PFSK-1 (cell line): ENCODE data around the gene PPP1R13L.

Source experiments
- FOXP2 ChIP-seq: optimal IDR thresholded peaks from 2 replicates; pipeline ENCODE3; 2011; ENCODE audit warnings: borderline replicate concordance, control low read depth, inconsistent platforms; ENCODE audit not compliant: insufficient read depth; ENCODE audit errors: extremely low read length, extremely low read depth
- POLR2AphosphoS5 ChIP-seq: IDR thresholded peaks from 2 replicates; pipeline ENCODE4 v1.6.1; 2012; ENCODE audit warnings: low read depth, mild to moderate bottlenecking, control low read depth, low read length, moderate library complexity
- REST ChIP-seq, 2 experiments: IDR thresholded peaks; 2 replicates each; pipeline versions ENCODE4 v1.6.1 to v1.8.0; 2011 to 2012; ENCODE audit warnings: low read depth in 2 of 2, low read length in 2 of 2, control low read depth in 1 of 2, inconsistent platforms in 1 of 2, mild to moderate bottlenecking in 1 of 2, moderate library complexity in 1 of 2; ENCODE audit not compliant: insufficient read depth in 1 of 2
- SIN3A ChIP-seq: IDR thresholded peaks from 2 replicates; pipeline ENCODE4 v1.6.1; 2012; ENCODE audit warnings: mild to moderate bottlenecking, low read length, moderate library complexity, borderline replicate concordance; ENCODE audit not compliant: insufficient read depth
- TAF1 ChIP-seq: IDR thresholded peaks from 2 replicates; pipeline ENCODE4 v1.6.1; 2012; ENCODE audit warnings: low read length, control low read depth, borderline replicate concordance; ENCODE audit not compliant: insufficient read depth

- TF ChIP-seq TAF1 (no peak), POLR2AphosphoS5 (no peak), SIN3A (no peak), REST (IDR thresholded peaks at IDR 0.05; ENCODE audit: insufficient read depth in 1 of 2, low read depth in 2 of 2, low read length in 2 of 2) (no peak), FOXP2 (no peak)
Measured at GRCh38 chr19:45352914-45353796, 51.7 kb downstream of the PPP1R13L start.
